Naive B cell (primary cell): ENCODE results near the gene TMPRSS3. TPM values are rescaled to one million over a fixed set of nuclear protein-coding genes. Genes with fewer than 3 reads are reported as not detected.
A peak's percentile ranks its signal among the peaks of the same experiment; 100 is the strongest.

Experiments
- ATAC-seq, 2 donors: fragments of 150-1000 bp; cut with Tn5 transposase; 2 replicates each; pipeline ENCODE4 v1.10.0; 2021; ENCODE audit warnings: low read depth in 2 of 2, mild to moderate bottlenecking in 2 of 2, moderate library complexity in 2 of 2
- DNase-seq: peaks from one replicate; pipeline ENCODE4 v3.0.0; 2022
- H3K27ac Mint-ChIP-seq, 6 donors: one replicate each; pipeline ENCODE4 v1.8.0; 2020 to 2022; ENCODE audit warnings: mild to moderate bottlenecking in 6 of 6, mixed read lengths in 6 of 6, moderate library complexity in 5 of 6, inconsistent platforms in 2 of 6
- H3K27me3 Mint-ChIP-seq, 3 donors: one replicate each; pipeline ENCODE4 v1.8.0; 2021 to 2022; ENCODE audit warnings: mixed read lengths in 3 of 3, mild to moderate bottlenecking in 1 of 3
- H3K36me3 Mint-ChIP-seq, 2 donors: one replicate each; pipeline ENCODE4 v1.8.0; 2020 to 2022; ENCODE audit warnings: mixed read lengths in 2 of 2, inconsistent platforms in 1 of 2, mild to moderate bottlenecking in 1 of 2
- H3K4me1 Mint-ChIP-seq, 3 donors: one replicate each; pipeline ENCODE4 v1.8.0; 2020 to 2022; ENCODE audit warnings: mixed read lengths in 3 of 3, inconsistent platforms in 1 of 3, mild to moderate bottlenecking in 1 of 3, moderate library complexity in 1 of 3
- H3K4me3 Mint-ChIP-seq, 8 donors: one replicate each; pipeline ENCODE4 v1.8.0; 2020 to 2022; ENCODE audit warnings: mild to moderate bottlenecking in 8 of 8, mixed read lengths in 8 of 8, moderate library complexity in 8 of 8, inconsistent platforms in 2 of 8
- H3K9me3 Mint-ChIP-seq, 7 donors: one replicate each; pipeline ENCODE4 v1.8.0; 2020 to 2022; ENCODE audit warnings: mixed read lengths in 7 of 7, mild to moderate bottlenecking in 5 of 7, inconsistent platforms in 2 of 7, moderate library complexity in 1 of 7
- polyA plus RNA-seq, 6 donors: library from polyadenylated mRNA; unstranded; fragments of 300-500 nt; fragmentation: Illumina TruSeq; gene quantifications; one replicate each; pipeline ENCODE4 v1.2.3, GENCODE V29; 2021; ENCODE audit warnings: low read depth in 6 of 6

TMPRSS3 gene
- polyA plus RNA-seq, 6 donors from 2014 or later = not detected

DNA sequence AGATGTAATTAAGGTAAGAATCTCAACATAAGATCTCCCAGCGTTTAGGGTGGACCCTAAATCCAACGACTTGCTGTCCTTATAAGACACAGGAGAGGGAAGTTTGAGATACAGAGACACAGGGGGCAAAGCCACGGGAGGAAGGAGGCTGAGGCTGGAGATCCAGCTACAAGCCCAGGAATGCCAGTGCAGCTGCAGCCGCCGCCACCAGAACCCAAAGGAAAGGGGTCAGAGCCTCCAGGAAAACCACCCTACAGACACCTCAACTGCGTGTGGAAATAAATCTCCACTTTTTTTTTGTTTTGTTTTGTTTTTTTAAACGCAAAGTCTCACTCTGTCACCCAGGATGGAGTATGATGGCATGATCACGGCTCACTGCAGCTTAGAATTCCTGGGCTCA lies 17.4 kb downstream of the TMPRSS3 start:
- Mint-ChIP-seq H3K27ac (peak overlapping the region in 1 of 6 donors; percentile 41), H3K4me1 (peaks cover 0 to 12% (median 4%) of the 10 kb centered on the region in 3 donors), H3K9me3 (peaks cover 8 to 28% (median 13%) of the 10 kb centered on the region in 7 donors), H3K4me3 (peak overlapping the region in 1 of 8 donors; percentile 60), H3K27me3 (peaks cover 0 to 43% (median 34%) of the 10 kb centered on the region in 3 donors), H3K36me3 (peaks cover 8 to 16% of the 10 kb centered on the region in 2 donors)
- ATAC-seq = no peak
- DNase-seq = no peak

DNA sequence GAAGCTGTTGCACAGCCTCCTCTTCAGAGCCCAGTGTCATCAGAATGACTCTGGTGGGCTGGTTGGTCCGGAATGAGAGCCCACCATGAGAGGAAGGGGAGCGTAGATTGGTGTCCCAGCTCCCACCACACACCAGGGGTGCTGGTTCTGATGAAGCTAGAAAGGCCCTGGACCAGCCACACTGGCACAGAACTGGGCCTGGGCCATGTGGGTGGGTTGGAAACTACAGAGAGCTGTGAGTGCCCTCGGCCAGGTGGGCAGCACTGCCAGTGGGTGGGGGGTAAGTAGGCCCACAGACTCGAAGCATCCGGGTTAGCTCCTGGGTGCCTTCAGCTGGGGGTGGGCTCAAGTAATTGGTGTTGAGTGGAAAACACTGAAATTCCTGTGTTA lies 17.9 kb downstream of the TMPRSS3 start:
- DNase-seq = no peak
- Mint-ChIP-seq H3K27me3 (peaks cover 0 to 43% (median 34%) of the 10 kb centered on the region in 3 donors), H3K9me3 (peaks cover 8 to 28% (median 13%) of the 10 kb centered on the region in 7 donors), H3K36me3 (peaks cover 8 to 16% of the 10 kb centered on the region in 2 donors), H3K27ac (peak overlapping the region in 1 of 6 donors; percentile 30), H3K4me3 (no peak overlapping the region), H3K4me1 (peaks cover 0 to 12% (median 4%) of the 10 kb centered on the region in 3 donors)
- ATAC-seq = no peak

DNA sequence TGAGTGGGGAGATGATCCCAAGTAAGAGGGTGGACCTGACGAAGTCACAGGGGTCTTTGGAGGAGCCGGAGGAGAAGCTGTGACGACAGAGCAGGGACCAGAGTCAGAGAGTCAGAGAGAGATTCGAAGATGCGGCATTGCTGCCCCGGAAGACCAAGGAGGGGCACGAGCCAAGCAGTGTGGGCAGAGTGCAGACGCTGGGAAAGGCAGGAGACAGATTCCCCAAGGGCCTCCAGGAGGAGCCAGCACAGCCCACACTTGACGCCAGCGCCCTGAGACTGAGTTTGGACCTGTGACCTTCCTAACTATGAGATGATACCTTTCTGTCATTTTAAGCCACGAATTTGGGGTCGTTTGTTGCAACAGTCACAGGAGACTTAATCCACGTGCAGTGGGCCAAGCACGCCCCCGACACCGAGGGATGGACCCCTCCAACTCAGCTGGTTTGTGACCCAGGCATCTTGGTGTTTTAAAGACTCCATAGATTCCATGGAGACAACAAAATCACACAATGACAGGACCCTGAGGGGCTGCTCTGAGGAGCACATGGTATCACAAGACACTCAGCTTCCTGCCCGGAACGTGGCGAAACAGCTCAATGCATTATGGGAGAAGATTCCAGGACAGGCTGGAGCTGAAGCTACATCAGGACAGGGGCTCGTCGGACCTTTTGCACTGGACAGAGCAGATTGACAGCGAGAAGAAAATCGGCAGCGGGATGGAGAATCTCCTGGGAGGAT lies 18.5 kb downstream of the TMPRSS3 start:
- no peak for ATAC-seq
- DNase-seq = no peak
- H3K27ac Mint-ChIP-seq = peak overlapping the region in 2 of 6 donors; percentile 30 to 90
- no peak overlapping the region for H3K4me3 Mint-ChIP-seq
- H3K4me1 Mint-ChIP-seq = peaks cover 0 to 12% (median 4%) of the 10 kb centered on the region in 3 donors
- H3K27me3 Mint-ChIP-seq = peaks cover 0 to 39% (median 34%) of the 10 kb centered on the region in 3 donors
- H3K36me3 Mint-ChIP-seq = peaks cover 5 to 11% of the 10 kb centered on the region in 2 donors
- H3K9me3 Mint-ChIP-seq = peaks cover 6 to 23% (median 9%) of the 10 kb centered on the region in 7 donors

DNA sequence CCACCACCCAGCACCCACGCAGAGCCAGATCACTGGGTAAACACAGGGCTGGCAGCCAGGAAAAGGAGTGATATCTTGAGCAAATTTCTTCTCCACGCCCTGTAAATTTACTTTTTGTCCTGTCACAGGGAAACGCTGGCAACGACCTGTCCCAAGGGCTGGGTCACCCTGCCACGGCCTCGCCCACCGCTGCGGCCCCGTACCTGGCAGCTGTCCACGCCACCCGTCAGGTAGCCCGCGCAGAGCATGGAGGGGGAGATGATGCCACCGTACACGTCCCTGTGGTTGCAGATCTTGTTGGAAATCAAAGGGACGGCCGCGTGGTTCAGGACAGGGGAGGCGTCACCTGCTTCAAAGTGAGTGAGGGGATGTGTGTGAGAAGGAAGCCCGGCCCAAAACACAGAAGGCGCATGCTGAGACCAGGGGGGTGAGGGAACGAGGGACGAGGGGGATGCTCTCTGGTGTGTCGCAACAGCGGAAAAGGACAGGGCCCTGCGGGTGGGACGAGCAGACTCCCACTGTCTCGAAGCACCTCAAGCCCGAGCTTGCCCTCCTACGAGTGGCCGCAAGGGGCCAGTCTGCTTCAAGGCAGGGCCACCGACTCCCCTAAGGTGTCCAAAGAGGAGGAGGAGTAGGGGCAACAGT lies 19.4 kb downstream of the TMPRSS3 start:
- Mint-ChIP-seq H3K4me3 (no peak overlapping the region), H3K4me1 (peaks cover 0 to 12% (median 4%) of the 10 kb centered on the region in 3 donors), H3K36me3 (peaks cover 1 to 2% of the 10 kb centered on the region in 2 donors), H3K27ac (no peak overlapping the region), H3K27me3 (peaks cover 0 to 45% (median 40%) of the 10 kb centered on the region in 3 donors), H3K9me3 (peaks cover 0 to 14% (median 3%) of the 10 kb centered on the region in 7 donors)
- ATAC-seq (no peak), DNase-seq (no peak)

DNA sequence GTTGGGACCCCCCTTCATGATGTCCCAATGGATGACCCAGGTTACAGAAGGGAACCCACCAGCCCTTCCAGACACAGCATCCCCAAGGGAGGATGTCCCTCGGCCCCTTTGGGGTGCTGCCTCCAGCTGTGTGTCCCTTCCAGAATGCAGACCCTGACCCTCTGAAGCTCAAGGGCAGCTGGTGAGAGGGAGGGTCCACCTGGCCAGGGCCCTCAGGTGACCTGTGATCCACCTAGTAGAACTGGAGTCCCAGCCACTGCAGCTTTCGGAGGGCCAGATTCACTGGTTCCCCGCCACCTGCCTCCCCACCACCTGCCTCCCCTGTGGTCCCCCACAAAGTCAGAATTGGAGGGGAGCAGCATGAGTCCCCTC lies 19.9 kb downstream of the TMPRSS3 start:
- Mint-ChIP-seq H3K4me1 (peaks cover 0 to 12% (median 4%) of the 10 kb centered on the region in 3 donors), H3K27ac (no peak overlapping the region)
- no peak for DNase-seq

DNA sequence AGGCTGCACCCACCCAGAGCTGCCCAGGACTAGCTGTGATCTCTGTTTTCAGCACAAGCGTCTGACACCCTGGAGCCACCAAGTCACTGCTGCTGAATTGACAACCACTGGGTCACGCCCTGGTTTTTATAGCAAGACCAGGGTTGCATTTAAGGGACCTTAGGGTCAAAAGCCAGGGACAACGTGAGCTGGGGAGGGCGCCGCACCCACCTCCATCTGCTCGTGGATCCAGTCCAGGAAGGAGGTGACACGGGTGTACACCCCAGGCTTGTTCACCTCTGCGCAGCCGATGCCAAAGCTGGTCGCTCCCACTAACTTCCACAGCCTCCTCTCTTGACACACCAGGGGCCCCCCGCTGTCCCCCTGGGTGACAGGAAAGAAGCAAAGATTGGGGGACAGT lies 20.3 kb downstream of the TMPRSS3 start:
- Mint-ChIP-seq H3K4me1 (peaks cover 0 to 12% (median 4%) of the 10 kb centered on the region in 3 donors), H3K9me3 (peaks cover 0 to 5% (median 0%) of the 10 kb centered on the region in 7 donors), H3K36me3 (no peaks in the 10 kb centered on the region)

More for the DNA sequence above, 19.9 kb downstream of the TMPRSS3 start:
- Mint-ChIP-seq H3K4me3 (peak overlapping the region in 1 of 8 donors; percentile 42), H3K9me3 (peaks cover 0 to 9% (median under 1%) of the 10 kb centered on the region in 7 donors), H3K36me3 (no peaks in the 10 kb centered on the region), H3K27me3 (peaks cover 3 to 50% (median 45%) of the 10 kb centered on the region in 3 donors)
- ATAC-seq = no peak

DNA sequence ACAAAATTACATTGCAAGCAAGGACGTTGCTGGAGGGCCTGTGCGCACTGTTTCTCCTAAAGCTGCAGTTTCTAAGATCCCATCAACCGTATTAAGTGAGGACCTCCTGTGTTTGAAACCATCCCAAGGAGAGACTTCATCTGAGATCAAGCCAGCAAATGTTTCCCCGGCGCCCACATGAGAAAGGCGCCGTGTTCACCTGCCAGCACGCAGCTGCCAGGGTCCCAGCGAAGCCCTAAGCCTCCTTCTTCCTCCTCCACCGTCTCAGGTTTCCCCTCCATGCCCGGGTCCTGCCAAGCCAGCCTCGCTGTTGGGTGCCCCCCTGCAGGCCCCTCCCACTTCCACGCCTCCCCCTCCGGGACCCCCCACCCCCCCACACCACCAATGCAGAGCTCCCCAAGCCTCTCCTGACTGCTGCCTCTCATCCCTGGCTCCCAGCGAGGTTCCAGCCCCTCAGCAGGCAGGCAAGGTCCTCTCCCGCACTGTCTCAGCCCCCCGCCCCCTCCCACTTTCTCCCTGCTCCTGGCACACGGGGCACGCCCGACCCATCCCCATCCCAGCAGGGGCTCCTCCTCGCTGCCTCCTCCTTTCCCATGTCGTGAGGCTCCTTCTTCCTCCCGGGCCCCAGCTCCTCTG lies 20.9 kb downstream of the TMPRSS3 start:
- ATAC-seq (no peak), DNase-seq (no peak)
- peaks cover 7 to 60% (median 51%) of the 10 kb centered on the region in 3 donors for H3K27me3 Mint-ChIP-seq
- H3K4me1 Mint-ChIP-seq = peaks cover 0 to 11% (median 4%) of the 10 kb centered on the region in 3 donors
- no peak overlapping the region for H3K27ac Mint-ChIP-seq
- no peak overlapping the region for H3K4me3 Mint-ChIP-seq
- H3K9me3 Mint-ChIP-seq = no peaks in the 10 kb centered on the region
- no peaks in the 10 kb centered on the region for H3K36me3 Mint-ChIP-seq

More for the DNA sequence above, 20.3 kb downstream of the TMPRSS3 start:
- DNase-seq = no peak
- peaks cover 7 to 55% (median 49%) of the 10 kb centered on the region in 3 donors for H3K27me3 Mint-ChIP-seq
- H3K4me3 Mint-ChIP-seq = no peak overlapping the region
- no peak overlapping the region for H3K27ac Mint-ChIP-seq
- ATAC-seq = no peak

DNA sequence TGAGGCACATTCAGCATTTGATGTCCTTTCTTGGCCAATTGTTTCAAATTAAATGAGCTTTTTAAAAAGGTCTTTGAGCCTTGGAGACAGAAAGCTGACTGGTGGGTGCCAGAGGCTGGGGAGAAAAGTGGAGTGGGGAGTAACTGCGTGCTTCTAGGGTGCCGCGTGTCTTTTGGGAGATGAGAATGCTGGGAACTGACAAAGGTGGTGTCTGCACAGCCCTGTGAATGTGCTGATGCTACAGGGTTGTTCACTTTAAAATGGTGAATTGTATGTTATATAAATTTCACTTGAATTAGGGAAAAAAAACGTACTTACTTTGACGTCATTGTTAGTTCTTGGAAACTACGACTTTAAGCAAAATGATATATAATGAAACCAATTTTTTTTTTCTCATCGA lies 21.4 kb downstream of the TMPRSS3 start:
- DNase-seq (no peak), ATAC-seq (no peak)
- H3K27ac Mint-ChIP-seq = no peak overlapping the region
- H3K4me3 Mint-ChIP-seq = no peak overlapping the region
- peaks cover 0 to 6% (median 1%) of the 10 kb centered on the region in 3 donors for H3K4me1 Mint-ChIP-seq
- H3K27me3 Mint-ChIP-seq = peaks cover 7 to 61% (median 51%) of the 10 kb centered on the region in 3 donors
- H3K36me3 Mint-ChIP-seq = no peaks in the 10 kb centered on the region
- H3K9me3 Mint-ChIP-seq = no peaks in the 10 kb centered on the region

DNA sequence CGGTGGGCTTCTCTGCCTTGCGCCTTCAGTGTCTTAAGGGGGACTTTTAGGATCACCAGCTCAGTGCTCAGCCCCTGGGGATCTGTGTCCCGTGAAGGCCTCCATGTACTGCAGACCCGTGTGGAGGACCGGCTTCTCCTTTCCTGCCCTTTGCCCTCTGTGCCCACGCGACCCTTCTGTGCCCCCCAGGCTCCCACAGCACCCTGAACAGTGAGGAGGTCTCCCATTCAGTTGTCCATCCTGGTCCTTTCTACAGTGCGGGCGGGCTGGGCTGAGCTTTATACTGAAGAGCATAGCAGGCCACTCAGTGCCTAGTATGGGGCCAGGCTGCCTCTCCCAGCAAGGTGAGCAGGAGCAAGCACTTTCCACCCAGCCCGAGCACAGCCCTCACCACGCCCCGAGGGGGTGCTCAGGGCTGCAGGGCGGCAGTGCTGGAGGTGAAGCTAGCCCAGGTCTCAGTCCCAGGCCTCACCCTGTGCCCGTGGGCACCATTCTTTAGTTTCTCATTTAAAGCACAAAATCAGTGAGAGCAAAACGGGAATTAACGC lies 21.9 kb downstream of the TMPRSS3 start:
- no peaks in the 10 kb centered on the region for H3K9me3 Mint-ChIP-seq
- no peak overlapping the region for H3K4me3 Mint-ChIP-seq
- H3K27ac Mint-ChIP-seq = no peak overlapping the region
- DNase-seq = no peak
- H3K27me3 Mint-ChIP-seq = peaks cover 9 to 61% (median 51%) of the 10 kb centered on the region in 3 donors
- ATAC-seq = no peak
- no peaks in the 10 kb centered on the region for H3K36me3 Mint-ChIP-seq
- peaks cover 0 to 2% (median 0%) of the 10 kb centered on the region in 3 donors for H3K4me1 Mint-ChIP-seq

DNA sequence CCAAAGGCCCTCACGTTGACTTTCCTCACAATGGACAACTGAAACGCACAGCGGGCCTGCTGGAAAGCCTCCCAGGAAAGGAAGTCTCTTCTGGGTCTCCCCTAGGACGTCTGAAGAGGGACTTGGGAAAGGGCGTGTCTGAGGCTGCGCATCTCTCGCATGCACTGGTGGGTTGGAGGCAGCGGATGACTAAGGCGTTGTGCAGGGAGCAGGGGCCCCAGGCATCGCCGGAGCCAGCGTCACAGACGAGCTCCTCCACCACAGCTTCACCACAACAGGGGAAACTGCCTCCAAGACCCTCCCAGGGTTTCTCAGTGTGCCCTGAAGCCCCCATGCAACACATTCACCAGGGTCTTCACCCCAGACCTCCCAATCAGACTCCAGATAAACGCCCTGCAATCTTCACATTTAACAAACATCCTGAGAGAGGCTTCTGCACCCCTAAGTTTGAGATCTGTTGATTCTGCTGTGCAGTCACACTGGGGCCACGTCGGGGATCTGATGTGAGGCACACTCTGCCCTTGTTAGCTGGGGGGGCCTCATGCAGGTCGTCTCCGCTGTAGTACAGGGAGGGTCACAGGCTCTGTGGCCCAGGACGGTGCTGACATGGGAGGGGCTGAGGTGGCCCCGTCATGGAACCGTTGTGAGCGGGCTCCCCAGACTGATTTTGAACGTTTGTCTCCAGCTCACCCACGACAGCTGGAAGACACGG lies 22.5 kb downstream of the TMPRSS3 start:
- ATAC-seq = no peak
- Mint-ChIP-seq H3K27me3 (peaks cover 10 to 61% (median 51%) of the 10 kb centered on the region in 3 donors), H3K4me1 (peaks cover 0 to 2% (median 0%) of the 10 kb centered on the region in 3 donors), H3K27ac (peak overlapping the region in 1 of 6 donors; percentile 72), H3K36me3 (no peaks in the 10 kb centered on the region), H3K9me3 (no peaks in the 10 kb centered on the region), H3K4me3 (no peak overlapping the region)
- DNase-seq = no peak

DNA sequence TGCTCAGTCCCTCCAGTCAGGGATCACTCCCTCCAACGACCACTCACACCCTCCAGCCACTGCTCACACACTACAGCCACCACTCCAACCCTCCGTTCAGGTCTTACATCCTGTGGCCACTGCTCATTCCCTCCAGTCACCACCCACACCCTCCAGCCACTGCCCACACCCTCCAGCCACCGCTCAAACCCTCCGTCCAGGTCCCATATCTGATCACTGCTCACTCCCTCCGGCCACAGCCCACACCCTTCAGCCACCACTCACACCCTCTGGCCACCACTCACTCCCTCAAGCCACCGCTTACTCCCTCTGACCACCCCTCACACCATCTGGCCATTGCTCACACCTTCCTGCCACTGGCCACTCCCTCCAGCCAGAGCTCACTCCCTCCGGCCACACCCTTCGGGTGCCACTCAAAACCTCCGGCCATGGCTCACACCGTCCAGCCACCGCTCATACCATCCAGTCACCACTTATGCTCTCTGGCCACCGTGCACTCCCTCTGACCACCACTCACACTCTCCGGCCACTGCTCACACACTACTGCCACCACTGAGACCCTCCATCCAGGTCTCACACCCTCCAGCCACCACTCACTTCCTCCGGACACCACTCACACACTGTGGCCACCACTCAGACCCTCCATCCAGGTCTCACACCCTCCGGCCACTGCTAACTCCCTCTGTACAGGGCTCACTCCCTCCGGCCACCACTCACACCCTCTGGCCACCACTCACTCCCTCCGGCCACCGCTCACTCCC lies 24.8 kb downstream of the TMPRSS3 start:
- peaks cover 10 to 42% (median 32%) of the 10 kb centered on the region in 3 donors for H3K27me3 Mint-ChIP-seq
- DNase-seq (no peak), ATAC-seq (no peak)
- peak overlapping the region in 2 of 6 donors; percentile 58 to 61 for H3K27ac Mint-ChIP-seq
- H3K4me1 Mint-ChIP-seq = peaks cover 0 to 2% (median 0%) of the 10 kb centered on the region in 3 donors
- no peaks in the 10 kb centered on the region for H3K36me3 Mint-ChIP-seq
- H3K4me3 Mint-ChIP-seq = no peak overlapping the region
- H3K9me3 Mint-ChIP-seq = no peaks in the 10 kb centered on the region

DNA sequence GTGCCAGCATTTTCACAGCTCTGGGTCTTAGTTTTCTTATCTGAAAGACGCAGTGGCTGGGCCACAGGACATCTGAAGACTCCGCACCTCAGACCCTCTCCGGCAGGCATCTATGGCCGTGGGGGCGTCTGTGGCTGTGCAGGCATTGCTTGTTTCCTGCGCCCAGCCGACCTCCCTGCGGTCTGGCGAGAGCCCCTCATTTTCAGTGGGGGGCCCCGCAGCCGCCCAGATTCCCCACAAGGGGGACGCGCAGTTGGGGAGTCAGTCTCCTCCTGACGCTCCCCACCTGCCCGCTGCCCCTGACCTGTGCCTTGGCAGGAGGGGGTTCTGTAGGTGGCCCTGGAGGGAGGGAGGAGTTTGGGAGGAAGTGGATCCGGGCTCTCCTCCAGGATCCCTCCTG lies 26.0 kb downstream of the TMPRSS3 start:
- Mint-ChIP-seq H3K4me3 (no peak overlapping the region), H3K27ac (no peak overlapping the region), H3K27me3 (peaks cover 10 to 34% (median 24%) of the 10 kb centered on the region in 3 donors), H3K9me3 (no peaks in the 10 kb centered on the region), H3K4me1 (no peaks in the 10 kb centered on the region), H3K36me3 (no peaks in the 10 kb centered on the region)
- DNase-seq (no peak), ATAC-seq (no peak)
